DOHH2 (cell line): ENCODE results near the gene AHI1.

Source experiments
- CTCF ChIP-seq: fragments of 200-600 bp; sonication (generic); IDR thresholded peaks from one replicate; pipeline ENCODE4 v1.5.1; 2014; ENCODE audit warnings: antibody characterized with exemption, mild to moderate bottlenecking, low read depth, low read length; ENCODE audit not compliant: poor library complexity, severe bottlenecking
- EZH2phosphoT487 ChIP-seq: fragments of 200-600 bp; sonication (generic); IDR thresholded peaks from 2 replicates; pipeline ENCODE4 v1.6.1; 2017; ENCODE audit warnings: borderline replicate concordance, mild to moderate bottlenecking, antibody characterized with exemption, low read length, moderate library complexity, mixed read lengths

- TF ChIP-seq CTCF (peak; percentile 56), EZH2phosphoT487 (no peak)
These were observed 58.5 kb downstream of the AHI1 start for GRCh38 chr6:135438907-135439535.
